ENCODE data around the gene ZNF394. TPM values are rescaled to one million over a fixed set of nuclear protein-coding genes. Genes with fewer than 3 reads are reported as not detected.

The ZNF394 gene
- total RNA-seq, 1 experiment from 2014 or later, result 24.2 TPM

DNA sequence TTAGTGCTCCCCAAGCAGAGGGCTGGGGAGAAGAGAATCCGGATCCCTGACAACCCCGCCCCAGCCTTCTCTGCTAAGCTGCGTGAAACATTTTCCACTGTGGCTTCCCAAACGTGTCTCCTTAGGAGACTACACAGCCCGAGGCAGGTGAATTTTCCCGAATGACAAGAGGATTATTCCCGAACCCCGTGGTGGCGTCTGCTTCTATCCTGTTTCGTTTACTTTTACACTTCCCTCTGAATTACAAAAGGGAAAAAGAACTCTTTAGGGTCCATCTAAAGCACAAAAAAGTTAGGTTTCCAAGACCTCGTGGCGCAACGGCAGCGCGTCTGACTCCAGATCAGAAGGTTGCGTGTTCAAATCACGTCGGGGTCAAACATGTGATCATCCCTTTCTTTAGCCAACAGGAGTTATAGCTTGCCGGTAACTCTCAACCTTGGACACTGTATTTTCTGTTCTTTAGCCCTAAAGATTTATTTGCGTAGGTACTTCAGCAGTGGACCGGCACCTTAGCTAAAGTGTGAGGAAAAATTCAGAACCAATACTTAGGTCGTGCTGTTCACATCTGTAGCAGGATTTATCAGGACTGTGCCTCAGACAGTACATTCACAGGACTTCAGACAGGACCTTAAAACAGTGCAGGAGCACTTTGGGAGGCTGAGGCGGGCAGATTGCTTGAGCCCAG, 30.6 kb downstream of the ZNF394 start:
- Histone ChIP-seq H3K4me2 (ENCODE audit: insufficient read depth, insufficient read length, low read length) (peak overlapping the region; percentile 35), H3K9ac (ENCODE audit: extremely low read depth, insufficient read length, low read length) (peak overlapping the region; percentile 13), H3K79me2 (ENCODE audit: insufficient read depth, low read length) (peaks cover 21% of the 10 kb centered on the region; the same call in 1 of the 2 replicates), H2BK5ac (ENCODE audit: insufficient read length, low read length) (no peak overlapping the region), H2AK5ac (ENCODE audit: insufficient read length, low read length) (no peak overlapping the region), H3K79me1 (ENCODE audit: insufficient read depth, low read depth, low read length, poor library complexity, severe bottlenecking) (peaks cover 4% of the 10 kb centered on the region), H2BK20ac (ENCODE audit: low read depth, low read length, poor library complexity, severe bottlenecking) (no peak overlapping the region), H3K4me1 (ENCODE audit: insufficient read depth, low read length) (no peaks in the 10 kb centered on the region; the same call in 1 of the 2 replicates), H3T11ph (ENCODE audit: low read length) (no peak overlapping the region), H3K14ac (ENCODE audit: insufficient read depth, low read length) (no peak overlapping the region), H3K9me3 (ENCODE audit: control insufficient read depth, low read depth, low read length) (no peaks in the 10 kb centered on the region), H3K4ac (ENCODE audit: low read depth, low read length) (no peak overlapping the region), H3K56ac (ENCODE audit: insufficient read length, low read depth, low read length) (no peak overlapping the region), H3K23ac (ENCODE audit: insufficient read length, low read depth, low read length) (no peak overlapping the region), H2BK15ac (ENCODE audit: low read depth, low read length) (no peak overlapping the region), H4K8ac (replicated peaks; ENCODE audit: insufficient read length, low read depth, low read length) (no peak overlapping the region), H3K27me3 (ENCODE audit: insufficient read depth, low read length) (no peaks in the 10 kb centered on the region), H3K23me2 (ENCODE audit: insufficient read length, low read depth, low read length, poor library complexity, severe bottlenecking) (peaks cover 11% of the 10 kb centered on the region), H2BK120ac (ENCODE audit: low read depth, low read length, poor library complexity, severe bottlenecking) (no peak overlapping the region), H4K20me1 (ENCODE audit: control insufficient read depth, insufficient read depth, insufficient read length) (no peaks in the 10 kb centered on the region), H3K18ac (ENCODE audit: insufficient read length, low read depth, low read length) (no peak overlapping the region), H2AFZ (ENCODE audit: low read length) (no peak overlapping the region), H2BK12ac (ENCODE audit: insufficient read length, low read depth, low read length) (no peak overlapping the region), H4K5ac (ENCODE audit: insufficient read length, low read depth, low read length) (no peak overlapping the region), H3K27ac (ENCODE audit: insufficient read length, low read depth, low read length) (no peak overlapping the region), H4K91ac (ENCODE audit: insufficient read length, low read depth, low read length) (no peak overlapping the region)
- Mint-ChIP-seq H3K27ac (peak overlapping the region; percentile 79 to 89 (median 88); a peak in 6 of 7 replicates), H3K27me3 (ENCODE audit: low read depth) (peaks cover 2% of the 10 kb centered on the region), H3K9me3 (peaks cover 0 to 2% of the 10 kb centered on the region in 2 experiments; a peak in 1 of 5 replicates), H3K4me3 (peak overlapping the region; percentile 49 to 67), H3K4me1 (peaks cover 12 to 30% of the 10 kb centered on the region in 2 experiments), H3K36me3 (ENCODE audit: insufficient read depth in 1 of 3, low read depth in 3 of 3) (peaks cover 0 to 9% (median 3%) of the 10 kb centered on the region in 3 experiments; a peak in 5 of 7 replicates)
- TF ChIP-seq, protein P1, sequence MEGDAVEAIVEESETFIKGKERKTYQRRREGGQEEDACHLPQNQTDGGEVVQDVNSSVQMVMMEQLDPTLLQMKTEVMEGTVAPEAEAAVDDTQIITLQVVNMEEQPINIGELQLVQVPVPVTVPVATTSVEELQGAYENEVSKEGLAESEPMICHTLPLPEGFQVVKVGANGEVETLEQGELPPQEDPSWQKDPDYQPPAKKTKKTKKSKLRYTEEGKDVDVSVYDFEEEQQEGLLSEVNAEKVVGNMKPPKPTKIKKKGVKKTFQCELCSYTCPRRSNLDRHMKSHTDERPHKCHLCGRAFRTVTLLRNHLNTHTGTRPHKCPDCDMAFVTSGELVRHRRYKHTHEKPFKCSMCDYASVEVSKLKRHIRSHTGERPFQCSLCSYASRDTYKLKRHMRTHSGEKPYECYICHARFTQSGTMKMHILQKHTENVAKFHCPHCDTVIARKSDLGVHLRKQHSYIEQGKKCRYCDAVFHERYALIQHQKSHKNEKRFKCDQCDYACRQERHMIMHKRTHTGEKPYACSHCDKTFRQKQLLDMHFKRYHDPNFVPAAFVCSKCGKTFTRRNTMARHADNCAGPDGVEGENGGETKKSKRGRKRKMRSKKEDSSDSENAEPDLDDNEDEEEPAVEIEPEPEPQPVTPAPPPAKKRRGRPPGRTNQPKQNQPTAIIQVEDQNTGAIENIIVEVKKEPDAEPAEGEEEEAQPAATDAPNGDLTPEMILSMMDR (conservative IDR thresholded peaks at IDR 0.05), result no peak
- no CpG with 5 or more reads among the region's 23 CpGs for WGBS (ENCODE audit: extremely low coverage, insufficient read length, low lambda C conversion rate)
- no peak for DNase-seq

All from H9 (cell line).